B cell (primary cell): ENCODE results near the gene OFD1. TPM values are rescaled to one million over a fixed set of nuclear protein-coding genes. Genes with fewer than 3 reads are reported as not detected.

Experiments used
- ATAC-seq: fragments of 200-7000 bp; cut with Tn5 transposase; one replicate; pipeline ENCODE4 v1.10.0; 2021; ENCODE audit warnings: low read depth, mild to moderate bottlenecking, moderate number of reproducible peaks, moderate library complexity
- CTCF ChIA-PET: fragments of 350-600 bp; sonication (Branson Sonifier 250); formaldehyde crosslinking; loops from one replicate; lab custom pipeline; 2021; ENCODE audit warnings: antibody characterized with exemption, inconsistent platforms; lab: Charles Lee
- POLR2A ChIA-PET: fragments of 350-600 bp; sonication (Branson Sonifier 250); formaldehyde crosslinking; loops from one replicate; lab custom pipeline; 2021; ENCODE audit warnings: antibody characterized with exemption; lab: Charles Lee
- DNase-seq: peaks from one replicate; pipeline ENCODE4 v3.0.0; 2013
- H2AFZ ChIP-seq: 2 replicates; pipeline ENCODE4 v1.6.1; 2012; ENCODE audit warnings: mild to moderate bottlenecking, low read depth, low read length; ENCODE audit not compliant: insufficient read depth, poor library complexity, severe bottlenecking
- H3K27ac ChIP-seq, 2 donors: 1 replicate in 1 of 2; 2 replicates in 1 of 2; pipeline ENCODE4 v1.5.1; 2012 to 2013; ENCODE audit warnings: low read length in 2 of 2, mild to moderate bottlenecking in 2 of 2, moderate library complexity in 1 of 2
- H3K27me3 ChIP-seq, 4 experiments: fragments of 200-600 bp in 1 of 4; sonication (generic) in 1 of 4; replicated peaks in 1 of 4; 1 replicate in 2 of 4; 2 replicates in 2 of 4; pipeline versions ENCODE4 v1.6.1 to v1.7.0; 2013 to 2016; ENCODE audit warnings: low read length in 3 of 4, mild to moderate bottlenecking in 2 of 4, mixed read lengths in 1 of 4, moderate library complexity in 1 of 4; ENCODE audit not compliant: insufficient read depth in 4 of 4, control insufficient read depth in 3 of 4; ENCODE audit errors: control extremely low read depth in 1 of 4
- H3K36me3 ChIP-seq, 2 experiments: replicated peaks in 1 of 2; 1 replicate in 1 of 2; 2 replicates in 1 of 2; pipeline versions ENCODE4 v1.6.1 to v1.7.1; 2013; ENCODE audit warnings: low read length in 1 of 2; ENCODE audit not compliant: insufficient read depth in 2 of 2, control insufficient read depth in 1 of 2; ENCODE audit errors: control extremely low read depth in 1 of 2, extremely low read depth in 1 of 2
- H3K4me1 ChIP-seq, 2 donors: fragments of 200-600 bp in 1 of 2; sonication (generic) in 1 of 2; 1 replicate in 1 of 2; 2 replicates in 1 of 2; pipeline versions ENCODE4 v1.5.1 to v1.6.1; 2013 to 2017; ENCODE audit warnings: low read length in 2 of 2; ENCODE audit not compliant: control insufficient read depth in 2 of 2, insufficient read depth in 2 of 2
- H3K4me2 ChIP-seq: replicated peaks from 2 replicates; pipeline ENCODE3; 2012; ENCODE audit warnings: mild to moderate bottlenecking, low read depth, low read length; ENCODE audit not compliant: poor library complexity, severe bottlenecking
- H3K4me3 ChIP-seq, 5 experiments: fragments of 200-600 bp in 1 of 5; sonication (generic) in 1 of 5; 1 replicate in 3 of 5; 2 replicates in 2 of 5; pipeline versions ENCODE4 v1.5.1 to v1.7.0; 2011 to 2016; ENCODE audit warnings: low read length in 4 of 5, mild to moderate bottlenecking in 4 of 5, low read depth in 2 of 5, control low read depth in 1 of 5, moderate library complexity in 1 of 5; ENCODE audit not compliant: insufficient read depth in 1 of 5; ENCODE audit errors: control extremely low read depth in 1 of 5, extremely low read depth in 1 of 5
- H3K79me2 ChIP-seq: fragments of 200-600 bp; sonication (generic); one replicate; pipeline ENCODE4 v1.6.0; 2016; ENCODE audit warnings: low read length; ENCODE audit not compliant: control insufficient read depth, insufficient read depth
- H3K9ac ChIP-seq: fragments of 200-600 bp; sonication (generic); 2 replicates; pipeline ENCODE4 v1.6.1; 2017; ENCODE audit warnings: mild to moderate bottlenecking, low read length, moderate library complexity
- H3K9me3 ChIP-seq, 3 donors: one replicate each; pipeline versions ENCODE4 v1.6.1 to v1.7.1; 2013; ENCODE audit warnings: low read length in 2 of 3; ENCODE audit not compliant: control insufficient read depth in 2 of 3, insufficient read depth in 1 of 3; ENCODE audit errors: control extremely low read depth in 1 of 3
- H4K20me1 ChIP-seq: 2 replicates; pipeline ENCODE4 v1.6.0; 2012; ENCODE audit warnings: mild to moderate bottlenecking, low read length; ENCODE audit not compliant: insufficient read depth, control insufficient read depth, poor library complexity, severe bottlenecking
- H3K27ac Mint-ChIP-seq: one replicate; pipeline ENCODE4 v1.8.0; 2021; ENCODE audit warnings: mixed read lengths
- H3K27me3 Mint-ChIP-seq: one replicate; pipeline ENCODE4 v1.8.0; 2021; ENCODE audit warnings: mixed read lengths
- H3K4me1 Mint-ChIP-seq: one replicate; pipeline ENCODE4 v1.8.0; 2021; ENCODE audit warnings: mixed read lengths
- H3K4me3 Mint-ChIP-seq: one replicate; pipeline ENCODE4 v1.8.0; 2021; ENCODE audit warnings: mixed read lengths
- H3K9me3 Mint-ChIP-seq: one replicate; pipeline ENCODE4 v1.8.0; 2022; ENCODE audit warnings: mixed read lengths; ENCODE audit not compliant: insufficient read depth
- EZH2 ChIP-seq: IDR thresholded peaks from 2 replicates; pipeline ENCODE4 v1.6.1; 2012; ENCODE audit warnings: borderline replicate concordance, low read depth, mild to moderate bottlenecking, moderate library complexity, low read length; ENCODE audit not compliant: insufficient read depth, poor library complexity, severe bottlenecking
- WGBS: methylation state at CpG from one replicate; pipeline ENCODE4 v1.1.5; 2013; ENCODE audit warnings: missing lambda C conversion rate; ENCODE audit not compliant: insufficient coverage; 5-methylcytosine and 5-hydroxymethylcytosine counted together
- intact Hi-C: fragments of 100-400 bp; cut with micrococcal nuclease; formaldehyde crosslinking; loops from one replicate; pipeline ENCODE4 v1.10.0; 2022
- polyA plus RNA-seq: library from polyadenylated mRNA; depleted of rRNA; stranded (reverse); fragments of >200 nt; gene quantifications from 2 replicates; pipeline ENCODE4 v1.2.3, GENCODE V29; 2012
- total RNA-seq, 2 donors: library from RNA; stranded (reverse); fragments of 120-200 nt in 1 of 2; gene quantifications; 1 replicate in 1 of 2; 2 replicates in 1 of 2; pipeline versions ENCODE4 v1.2.3 to v1.2.4, GENCODE V29; 2013 to 2022
- TF ChIP-seq, protein P1 (sequence below): fragments of 200-600 bp; IDR thresholded peaks from one replicate; pipeline ENCODE4 v1.8.0; 2022; ENCODE audit warnings: antibody characterized with exemption, mild to moderate bottlenecking

Gene OFD1
- total and polyA plus RNA-seq, 2 donors (not counting 1 experiment from before 2014, with no cell fraction given), result 40.6 to 84.9 TPM

DNA sequence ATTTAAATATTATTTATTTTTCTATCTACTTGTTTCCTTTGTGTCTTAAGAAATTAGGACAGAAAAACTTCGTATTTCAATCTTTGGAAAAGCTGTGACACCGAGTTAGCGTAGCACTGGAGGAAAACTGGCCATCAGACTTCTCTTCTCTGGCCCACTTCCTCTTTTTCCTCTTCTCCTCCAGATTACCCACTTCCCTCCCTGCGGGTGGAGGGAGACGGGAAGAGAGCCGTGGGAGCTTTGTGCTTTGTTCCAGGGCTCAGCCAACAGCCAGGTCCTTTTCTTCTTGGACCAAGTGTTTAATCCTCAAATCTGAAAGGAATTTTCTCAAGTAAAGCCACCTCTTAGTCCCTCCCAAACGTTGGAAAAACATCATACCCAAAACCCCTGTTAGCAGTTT is 29.7 kb downstream of the OFD1 start:
- H3K27ac Mint-ChIP-seq, result no peak overlapping the region
- no CpG with 5 or more reads among the region's 7 CpGs for WGBS

DNA sequence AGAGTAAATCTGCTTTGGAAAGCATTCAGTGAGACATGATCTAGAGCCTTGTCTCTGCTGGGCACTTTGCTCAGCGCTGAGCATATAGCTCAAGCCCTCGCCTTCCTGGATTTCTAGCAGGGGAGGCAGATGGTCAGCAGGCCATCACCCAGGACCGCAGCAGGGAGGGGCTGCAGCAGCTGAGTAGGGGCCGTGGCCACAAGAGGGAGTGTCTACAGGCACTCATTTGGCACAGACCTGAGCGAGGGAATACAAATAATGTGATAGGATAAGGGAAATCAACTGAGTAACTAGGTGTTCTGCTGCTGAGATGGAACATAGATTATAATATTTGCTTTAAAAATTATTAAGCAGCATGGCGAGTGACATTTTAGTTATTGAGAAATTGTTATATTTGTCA is 30.2 kb downstream of the OFD1 start:
- no peaks in the 10 kb centered on the region for H3K9me3 Mint-ChIP-seq
- no peak overlapping the region for H2AFZ ChIP-seq
- 83% methylated on average over 4 of the region's 6 CpGs for WGBS
- H3K27me3 Mint-ChIP-seq, result no peaks in the 10 kb centered on the region
- no peak overlapping the region for H3K9ac ChIP-seq
- H4K20me1 ChIP-seq, result peaks cover 6% of the 10 kb centered on the region
- peaks cover 0 to 75% of the 10 kb centered on the region in 2 experiments for H3K36me3 ChIP-seq
- peaks cover 33% of the 10 kb centered on the region for H3K4me1 Mint-ChIP-seq
- H3K79me2 ChIP-seq, result peaks cover 3% of the 10 kb centered on the region
- H3K9me3 ChIP-seq, result no peaks in the 10 kb centered on the region
- H3K27ac Mint-ChIP-seq, result no peak overlapping the region
- H3K4me3 Mint-ChIP-seq, result no peak overlapping the region
- no peaks in the 10 kb centered on the region for H3K27me3 ChIP-seq
- no peak for TF ChIP-seq EZH2
- TF ChIP-seq, protein P1, sequence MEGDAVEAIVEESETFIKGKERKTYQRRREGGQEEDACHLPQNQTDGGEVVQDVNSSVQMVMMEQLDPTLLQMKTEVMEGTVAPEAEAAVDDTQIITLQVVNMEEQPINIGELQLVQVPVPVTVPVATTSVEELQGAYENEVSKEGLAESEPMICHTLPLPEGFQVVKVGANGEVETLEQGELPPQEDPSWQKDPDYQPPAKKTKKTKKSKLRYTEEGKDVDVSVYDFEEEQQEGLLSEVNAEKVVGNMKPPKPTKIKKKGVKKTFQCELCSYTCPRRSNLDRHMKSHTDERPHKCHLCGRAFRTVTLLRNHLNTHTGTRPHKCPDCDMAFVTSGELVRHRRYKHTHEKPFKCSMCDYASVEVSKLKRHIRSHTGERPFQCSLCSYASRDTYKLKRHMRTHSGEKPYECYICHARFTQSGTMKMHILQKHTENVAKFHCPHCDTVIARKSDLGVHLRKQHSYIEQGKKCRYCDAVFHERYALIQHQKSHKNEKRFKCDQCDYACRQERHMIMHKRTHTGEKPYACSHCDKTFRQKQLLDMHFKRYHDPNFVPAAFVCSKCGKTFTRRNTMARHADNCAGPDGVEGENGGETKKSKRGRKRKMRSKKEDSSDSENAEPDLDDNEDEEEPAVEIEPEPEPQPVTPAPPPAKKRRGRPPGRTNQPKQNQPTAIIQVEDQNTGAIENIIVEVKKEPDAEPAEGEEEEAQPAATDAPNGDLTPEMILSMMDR, result no peak
- no peak overlapping the region for H3K4me2 ChIP-seq
- ATAC-seq, result no peak
- peaks cover 18 to 22% of the 10 kb centered on the region in 2 donors for H3K4me1 ChIP-seq
- no peak for DNase-seq
- ChIA-PET CTCF (interaction anchor here (1.0 kb wide), 1 partner anchor 10 kb away, joined by 3 read pairs; no protein-coding TSS in a partner anchor), POLR2A (no interaction called here)
- no peak overlapping the region for H3K27ac ChIP-seq
- no peak overlapping the region for H3K4me3 ChIP-seq
- intact Hi-C loops, result no loop called here

More for the DNA sequence above, 29.7 kb downstream of the OFD1 start:
- no peak overlapping the region for H3K4me2 ChIP-seq
- peaks cover 3% of the 10 kb centered on the region for H3K79me2 ChIP-seq
- no peak overlapping the region for H3K4me3 ChIP-seq
- H3K36me3 ChIP-seq, result peaks cover 0 to 70% of the 10 kb centered on the region in 2 experiments
- no peaks in the 10 kb centered on the region for H3K27me3 Mint-ChIP-seq
- H3K9me3 ChIP-seq, result no peaks in the 10 kb centered on the region
- no peaks in the 10 kb centered on the region for H3K27me3 ChIP-seq
- ChIA-PET CTCF (interaction anchor here (1.0 kb wide), 1 partner anchor 9 kb away, joined by 3 read pairs; no protein-coding TSS in a partner anchor), POLR2A (no interaction called here)
- ATAC-seq (no peak), DNase-seq (no peak)
- H3K27ac ChIP-seq, result no peak overlapping the region
- no peak overlapping the region for H3K4me3 Mint-ChIP-seq
- H2AFZ ChIP-seq, result no peak overlapping the region
- H3K4me1 Mint-ChIP-seq, result peaks cover 36% of the 10 kb centered on the region
- intact Hi-C loops, result no loop called here
- H3K9me3 Mint-ChIP-seq, result no peaks in the 10 kb centered on the region
- TF ChIP-seq, protein P1, result no peak
- TF ChIP-seq EZH2, result no peak
- H3K4me1 ChIP-seq, result peaks cover 23 to 27% of the 10 kb centered on the region in 2 donors
- H3K9ac ChIP-seq, result no peak overlapping the region
- H4K20me1 ChIP-seq, result peaks cover 6% of the 10 kb centered on the region
